Fibroblast of mammary gland (primary cell): ENCODE data around the gene STARD13.

ENCODE experiments used
- DNase-seq: peaks from one replicate; pipeline ENCODE4 v3.0.0-alpha.2; 2010; ENCODE audit warnings: low read depth
- H3K4me3 ChIP-seq: 2 replicates; pipeline ENCODE4 v1.5.1; 2011; ENCODE audit warnings: low read depth, mild to moderate bottlenecking, low read length, moderate library complexity; ENCODE audit not compliant: control insufficient read depth
- TF ChIP-seq, protein P1 (sequence below): conservative IDR thresholded peaks from 2 replicates; pipeline ENCODE4 v1.5.1; 2011; ENCODE audit warnings: low read depth, low read length, inconsistent platforms; ENCODE audit not compliant: control insufficient read depth, insufficient read depth

The STARD13 gene

DNA sequence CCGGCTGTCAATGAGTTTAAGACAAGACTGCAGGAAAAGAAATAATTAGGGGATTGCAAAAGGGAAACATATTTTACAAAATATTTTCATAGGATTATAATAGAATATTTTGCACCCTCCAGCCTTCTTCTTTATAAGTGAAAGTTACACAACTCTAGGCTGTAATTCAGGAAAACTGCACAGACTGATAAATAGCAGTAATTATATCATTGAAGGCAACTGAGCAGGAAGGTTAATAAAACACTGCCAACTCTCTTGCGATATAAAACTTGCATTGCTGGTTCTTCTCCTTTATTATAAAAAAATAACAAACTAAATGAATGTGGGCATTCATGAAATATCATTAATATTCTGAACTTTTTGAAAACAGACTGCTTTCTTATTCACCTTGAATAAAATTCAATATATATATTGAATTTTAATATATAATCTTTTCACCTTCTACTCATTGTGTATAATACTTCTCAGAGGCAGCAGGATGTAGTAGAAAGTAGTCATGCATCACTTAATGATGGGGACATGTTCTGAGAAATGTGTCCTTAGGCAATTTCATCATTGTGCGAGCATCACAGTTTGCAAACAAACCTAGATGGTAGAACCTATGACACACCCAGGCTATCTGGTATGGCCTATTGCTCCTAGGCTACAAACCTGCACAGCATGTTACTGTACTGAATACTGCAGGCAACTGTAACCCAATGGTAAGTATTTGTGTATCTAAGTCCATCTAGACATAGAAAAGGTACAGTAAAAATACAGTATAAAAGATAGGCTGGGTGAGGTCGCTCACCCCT is 24.9 kb upstream of the STARD13 start:
- H3K4me3 ChIP-seq: no peak overlapping the region
- TF ChIP-seq, protein P1, sequence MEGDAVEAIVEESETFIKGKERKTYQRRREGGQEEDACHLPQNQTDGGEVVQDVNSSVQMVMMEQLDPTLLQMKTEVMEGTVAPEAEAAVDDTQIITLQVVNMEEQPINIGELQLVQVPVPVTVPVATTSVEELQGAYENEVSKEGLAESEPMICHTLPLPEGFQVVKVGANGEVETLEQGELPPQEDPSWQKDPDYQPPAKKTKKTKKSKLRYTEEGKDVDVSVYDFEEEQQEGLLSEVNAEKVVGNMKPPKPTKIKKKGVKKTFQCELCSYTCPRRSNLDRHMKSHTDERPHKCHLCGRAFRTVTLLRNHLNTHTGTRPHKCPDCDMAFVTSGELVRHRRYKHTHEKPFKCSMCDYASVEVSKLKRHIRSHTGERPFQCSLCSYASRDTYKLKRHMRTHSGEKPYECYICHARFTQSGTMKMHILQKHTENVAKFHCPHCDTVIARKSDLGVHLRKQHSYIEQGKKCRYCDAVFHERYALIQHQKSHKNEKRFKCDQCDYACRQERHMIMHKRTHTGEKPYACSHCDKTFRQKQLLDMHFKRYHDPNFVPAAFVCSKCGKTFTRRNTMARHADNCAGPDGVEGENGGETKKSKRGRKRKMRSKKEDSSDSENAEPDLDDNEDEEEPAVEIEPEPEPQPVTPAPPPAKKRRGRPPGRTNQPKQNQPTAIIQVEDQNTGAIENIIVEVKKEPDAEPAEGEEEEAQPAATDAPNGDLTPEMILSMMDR: no peak
- no peak for DNase-seq

DNA sequence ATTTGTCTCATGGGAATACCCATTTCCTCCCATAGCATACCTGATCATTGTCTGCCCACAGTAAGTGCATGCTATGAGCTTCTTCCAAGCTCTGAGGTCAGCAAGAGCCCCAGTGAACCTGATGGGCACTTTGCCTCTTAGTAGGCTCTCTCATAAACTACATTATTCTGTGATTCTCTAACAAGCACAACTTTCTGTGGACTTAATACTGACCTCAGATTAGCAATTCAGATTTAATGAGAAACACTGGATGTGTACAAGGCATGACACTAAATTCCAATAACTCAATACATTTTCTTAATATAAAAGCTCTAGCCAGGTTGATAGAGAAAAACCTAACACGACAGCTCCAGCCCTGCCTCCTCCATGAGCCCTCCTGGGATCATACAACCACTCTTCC is 23.3 kb upstream of the STARD13 start:
- TF ChIP-seq, protein P1: no peak
- no peak overlapping the region for H3K4me3 ChIP-seq

GRCh38 chr13:33307843-33308242 is 22.3 kb upstream of the STARD13 start:
- TF ChIP-seq, protein P1: no peak
- no peak overlapping the region for H3K4me3 ChIP-seq
- peak; percentile 44 for DNase-seq

More for the DNA sequence above, 23.3 kb upstream of the STARD13 start:
- DNase-seq: no peak

GRCh38 chr13:33303855-33304597 is 18.5 kb upstream of the STARD13 start:
- peak; percentile 24 for DNase-seq
- TF ChIP-seq, protein P1: no peak

DNA sequence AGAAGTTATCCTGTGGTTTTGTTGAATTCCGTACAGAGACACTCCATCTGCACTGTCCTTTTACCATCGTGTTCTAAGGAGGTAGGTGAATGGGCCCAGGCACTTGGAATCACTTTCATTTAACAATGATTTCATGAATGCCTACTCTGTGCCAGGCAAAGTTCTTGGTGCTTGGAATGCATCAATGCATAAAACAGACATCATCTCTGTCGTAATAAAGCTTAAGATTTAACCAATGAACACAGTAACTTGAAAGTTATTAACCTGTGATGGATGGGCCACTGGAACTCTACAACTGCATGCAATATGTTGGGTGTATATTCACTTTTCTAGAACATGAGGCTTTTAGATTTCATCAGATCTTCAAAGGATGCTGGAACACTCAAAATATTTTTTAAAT is 14.1 kb upstream of the STARD13 start:
- TF ChIP-seq, protein P1: no peak

More at GRCh38 chr13:33303855-33304597, 18.5 kb upstream of the STARD13 start:
- no peak overlapping the region for H3K4me3 ChIP-seq

GRCh38 chr13:33296793-33297425 is 11.4 kb upstream of the STARD13 start:
- no peak overlapping the region for H3K4me3 ChIP-seq
- TF ChIP-seq, protein P1: no peak
- no peak for DNase-seq

More for the DNA sequence above, 14.1 kb upstream of the STARD13 start:
- H3K4me3 ChIP-seq: no peak overlapping the region
- DNase-seq: no peak
